GM12878 (cell line): ENCODE results near the gene RSPH4A. TPM values are rescaled to one million over a fixed set of nuclear protein-coding genes. Genes with fewer than 3 reads are reported as not detected.
A peak's percentile ranks its signal among the peaks of the same experiment; 100 is the strongest.

Experiments used
- BACH1 ChIP-seq: fragments of 450-650 bp; IDR thresholded peaks from 2 replicates; pipeline ENCODE4 v1.6.1; 2017; ENCODE audit warnings: mild to moderate bottlenecking, borderline replicate concordance
- GATAD2B ChIP-seq: fragments of 450-650 bp; conservative IDR thresholded peaks from 2 replicates; pipeline ENCODE4 v1.6.1; 2017; ENCODE audit warnings: low read depth, mild to moderate bottlenecking, moderate library complexity
- HDAC6 ChIP-seq: fragments of 200-600 bp; sonication (generic); IDR thresholded peaks from one replicate; pipeline ENCODE4 v1.8.0; 2017; ENCODE audit warnings: antibody characterized with exemption; ENCODE audit not compliant: unreplicated experiment
- IKZF1 ChIP-seq: fragments of 450-650 bp; conservative IDR thresholded peaks from 2 replicates; pipeline ENCODE4 v1.6.1; 2017; ENCODE audit warnings: antibody characterized with exemption, mild to moderate bottlenecking
- IKZF2 ChIP-seq, 2 experiments: fragments of 450-650 bp; IDR thresholded peaks; 2 replicates each; pipeline ENCODE4 v1.6.1; 2017; ENCODE audit warnings: mild to moderate bottlenecking in 2 of 2, moderate library complexity in 2 of 2
- MAX ChIP-seq: IDR thresholded peaks from 2 replicates; pipeline ENCODE4 v1.6.1; 2012; ENCODE audit warnings: low read depth, low read length, improper control_type of control experiment
- NFIC ChIP-seq: IDR thresholded peaks from 2 replicates; pipeline ENCODE4 v1.6.1; 2012; ENCODE audit warnings: low read depth, mild to moderate bottlenecking, inconsistent platforms, low read length, moderate library complexity
- NR2C2 ChIP-seq: IDR thresholded peaks from 2 replicates; pipeline ENCODE4 v1.6.1; 2011; ENCODE audit warnings: borderline replicate concordance, low read depth; ENCODE audit not compliant: control insufficient read depth, insufficient read length
- PRDM15 ChIP-seq: fragments of 450-650 bp; formaldehyde crosslinking; IDR thresholded peaks from 2 replicates; pipeline ENCODE4 v1.4.0; 2020; ENCODE audit warnings: mild to moderate bottlenecking, moderate library complexity
- RAD21 ChIP-seq: IDR thresholded peaks from 2 replicates; pipeline ENCODE4 v1.6.1; 2011; ENCODE audit warnings: mild to moderate bottlenecking, low read depth, low read length, moderate library complexity; ENCODE audit not compliant: insufficient read depth
- SIN3A ChIP-seq: IDR thresholded peaks from 2 replicates; pipeline ENCODE4 v1.6.1; 2012; ENCODE audit warnings: low read depth, low read length, improper control_type of control experiment
- SIX5 ChIP-seq: IDR thresholded peaks from 2 replicates; pipeline ENCODE4 v1.6.1; 2011; ENCODE audit warnings: mild to moderate bottlenecking, low read depth, low read length, moderate library complexity; ENCODE audit not compliant: severe bottlenecking
- SPI1 ChIP-seq: IDR thresholded peaks from 2 replicates; pipeline ENCODE4 v1.6.1; 2011; ENCODE audit warnings: low read depth, mild to moderate bottlenecking, low read length, moderate library complexity, borderline replicate concordance; ENCODE audit not compliant: insufficient read depth
- SRF ChIP-seq, 2 experiments: IDR thresholded peaks; 2 replicates each; pipeline ENCODE4 v1.6.1; 2011; ENCODE audit warnings: low read depth in 2 of 2, low read length in 2 of 2, mild to moderate bottlenecking in 1 of 2, moderate library complexity in 1 of 2
- ZNF592 ChIP-seq: fragments of 450-650 bp; IDR thresholded peaks from 2 replicates; pipeline ENCODE4 v1.6.1; 2017; ENCODE audit warnings: mild to moderate bottlenecking, moderate library complexity
- polyA plus RNA-seq, 11 experiments: library from polyadenylated mRNA; depleted of rRNA in 4 of 11; unstranded in 6 of 11; stranded (reverse) in 5 of 11; fragments of >200 nt; fragmentation: Nextera tagmentation in 4 of 11; fragmentation: Illumina TruSeq in 1 of 11; extraction: Ambion mirVana in 4 of 11; extraction: Trizol in 1 of 11; gene quantifications; 1 replicate in 1 of 11; 2 replicates in 10 of 11; pipeline versions ENCODE4 v1.2.1 to v1.2.3, GENCODE V29; 2011 to 2016; ENCODE audit warnings: inconsistent platforms in 2 of 11, missing spikeins in 2 of 11, low read depth in 1 of 11
- total RNA-seq, 4 experiments: library from RNA; depleted of rRNA in 3 of 4; stranded (reverse); fragments of >200 nt in 3 of 4; fragmentation: Illumina TruSeq in 1 of 4; extraction: Trizol in 1 of 4; gene quantifications; 2 replicates each; pipeline versions ENCODE4 v1.2.1 to v1.2.3, GENCODE V29; 2013 to 2021
- TF ChIP-seq, protein P1 (sequence below): fragments of 450-650 bp; conservative IDR thresholded peaks from 2 replicates; pipeline ENCODE4 v1.6.1; 2017; ENCODE audit warnings: mild to moderate bottlenecking, moderate library complexity
- TF ChIP-seq, protein P2 (sequence below): IDR thresholded peaks from 2 replicates; pipeline ENCODE4 v1.6.1; 2011; ENCODE audit warnings: low read depth, low read length, improper control_type of control experiment, borderline replicate concordance
- TF ChIP-seq, protein P3 (sequence below): IDR thresholded peaks from 2 replicates; pipeline ENCODE4 v1.6.1; 2012; ENCODE audit warnings: low read depth, low read length, improper control_type of control experiment

RSPH4A gene
- total and polyA plus RNA-seq, 10 of the 15 experiments (the other 5 are each of a cell fraction or from before 2014, with no cell fraction given) = 0.07 to 0.28 (median 0.21) TPM; not detected in 1

DNA sequence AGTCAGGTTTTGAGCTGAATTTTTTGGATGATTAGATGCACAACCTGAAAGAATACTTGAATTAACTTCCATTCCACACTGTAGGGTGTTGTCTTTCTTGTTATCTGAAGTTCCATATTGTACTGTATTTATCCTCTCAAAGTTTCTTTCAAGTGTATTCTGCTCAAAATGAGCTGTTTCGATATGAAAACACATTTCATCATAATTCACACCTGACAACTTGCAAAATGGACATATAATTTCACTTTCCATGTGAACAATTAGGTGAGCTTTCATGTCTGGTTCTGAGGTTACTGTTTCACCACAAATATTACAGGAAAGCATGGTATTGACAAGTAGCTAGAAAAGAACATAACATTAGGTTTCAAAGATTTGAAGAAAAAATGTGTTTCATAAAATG, 50.6 kb downstream of the RSPH4A start (continued):
- TF ChIP-seq PRDM15 (CRISPR knock-in tag) (no peak), SIN3A (no peak), SPI1 (no peak), MAX (no peak), RAD21 (no peak), BACH1 (peak; percentile 81; the same call in 1 of the 2 replicates), IKZF2 (IDR thresholded peaks at IDR 0.05) (peak; percentile 86), NFIC (peak; percentile 68), HDAC6 (no peak), GATAD2B (no peak), NR2C2 (no peak), SIX5 (no peak), SRF (IDR thresholded peaks at IDR 0.05; ENCODE audit: low read depth in 2 of 2, low read length in 2 of 2) (no peak), ZNF592 (no peak; the same call in 1 of the 2 replicates), IKZF1 (peak; percentile 48)
- TF ChIP-seq, protein P1, sequence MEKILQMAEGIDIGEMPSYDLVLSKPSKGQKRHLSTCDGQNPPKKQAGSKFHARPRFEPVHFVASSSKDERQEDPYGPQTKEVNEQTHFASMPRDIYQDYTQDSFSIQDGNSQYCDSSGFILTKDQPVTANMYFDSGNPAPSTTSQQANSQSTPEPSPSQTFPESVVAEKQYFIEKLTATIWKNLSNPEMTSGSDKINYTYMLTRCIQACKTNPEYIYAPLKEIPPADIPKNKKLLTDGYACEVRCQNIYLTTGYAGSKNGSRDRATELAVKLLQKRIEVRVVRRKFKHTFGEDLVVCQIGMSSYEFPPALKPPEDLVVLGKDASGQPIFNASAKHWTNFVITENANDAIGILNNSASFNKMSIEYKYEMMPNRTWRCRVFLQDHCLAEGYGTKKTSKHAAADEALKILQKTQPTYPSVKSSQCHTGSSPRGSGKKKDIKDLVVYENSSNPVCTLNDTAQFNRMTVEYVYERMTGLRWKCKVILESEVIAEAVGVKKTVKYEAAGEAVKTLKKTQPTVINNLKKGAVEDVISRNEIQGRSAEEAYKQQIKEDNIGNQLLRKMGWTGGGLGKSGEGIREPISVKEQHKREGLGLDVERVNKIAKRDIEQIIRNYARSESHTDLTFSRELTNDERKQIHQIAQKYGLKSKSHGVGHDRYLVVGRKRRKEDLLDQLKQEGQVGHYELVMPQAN = no peak
- TF ChIP-seq, protein P2, sequence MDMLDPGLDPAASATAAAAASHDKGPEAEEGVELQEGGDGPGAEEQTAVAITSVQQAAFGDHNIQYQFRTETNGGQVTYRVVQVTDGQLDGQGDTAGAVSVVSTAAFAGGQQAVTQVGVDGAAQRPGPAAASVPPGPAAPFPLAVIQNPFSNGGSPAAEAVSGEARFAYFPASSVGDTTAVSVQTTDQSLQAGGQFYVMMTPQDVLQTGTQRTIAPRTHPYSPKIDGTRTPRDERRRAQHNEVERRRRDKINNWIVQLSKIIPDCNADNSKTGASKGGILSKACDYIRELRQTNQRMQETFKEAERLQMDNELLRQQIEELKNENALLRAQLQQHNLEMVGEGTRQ = no peak; the same call in 1 of the 2 replicates
- TF ChIP-seq, protein P3, sequence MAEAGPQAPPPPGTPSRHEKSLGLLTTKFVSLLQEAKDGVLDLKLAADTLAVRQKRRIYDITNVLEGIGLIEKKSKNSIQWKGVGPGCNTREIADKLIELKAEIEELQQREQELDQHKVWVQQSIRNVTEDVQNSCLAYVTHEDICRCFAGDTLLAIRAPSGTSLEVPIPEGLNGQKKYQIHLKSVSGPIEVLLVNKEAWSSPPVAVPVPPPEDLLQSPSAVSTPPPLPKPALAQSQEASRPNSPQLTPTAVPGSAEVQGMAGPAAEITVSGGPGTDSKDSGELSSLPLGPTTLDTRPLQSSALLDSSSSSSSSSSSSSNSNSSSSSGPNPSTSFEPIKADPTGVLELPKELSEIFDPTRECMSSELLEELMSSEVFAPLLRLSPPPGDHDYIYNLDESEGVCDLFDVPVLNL = no peak
